ENCODE measurements around the gene PTAFR.

Gene PTAFR

DNA sequence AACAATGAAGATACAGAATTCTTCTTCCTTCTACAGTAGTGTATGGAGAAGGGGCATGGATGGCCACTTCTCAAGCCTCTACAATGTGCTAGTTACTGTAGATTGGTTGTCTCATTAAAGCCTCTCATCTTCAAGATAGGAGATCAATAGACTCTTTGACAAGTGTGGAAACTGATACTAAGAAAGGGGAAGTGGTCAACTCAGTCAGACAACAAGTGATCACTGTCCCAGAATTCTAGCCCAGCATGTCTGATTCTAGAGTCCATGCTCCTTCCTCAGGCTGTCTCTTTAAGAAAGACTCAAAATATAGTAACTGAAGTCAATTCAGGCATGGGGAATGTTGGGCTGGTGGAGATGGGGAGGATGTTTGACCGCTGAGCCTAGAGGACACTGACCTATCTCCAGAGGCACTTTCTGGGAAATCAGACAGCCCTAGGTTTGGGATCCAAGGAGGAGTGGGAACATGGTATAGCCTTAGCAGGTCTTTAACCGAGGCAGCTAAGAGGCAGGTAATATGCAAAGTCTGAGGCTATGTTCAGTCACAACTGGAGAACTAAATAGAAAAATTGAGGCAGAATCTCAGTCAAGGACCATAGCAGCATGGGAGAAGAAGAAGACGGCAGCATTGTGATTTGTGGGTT lies 48.8 kb downstream of the PTAFR start:
- H3K4me2 ChIP-seq (ENCODE audit: low read length), result peak overlapping the region; percentile 64
- H3K27ac ChIP-seq (ENCODE audit: low read depth, low read length), result peak overlapping the region; percentile 82

DNA sequence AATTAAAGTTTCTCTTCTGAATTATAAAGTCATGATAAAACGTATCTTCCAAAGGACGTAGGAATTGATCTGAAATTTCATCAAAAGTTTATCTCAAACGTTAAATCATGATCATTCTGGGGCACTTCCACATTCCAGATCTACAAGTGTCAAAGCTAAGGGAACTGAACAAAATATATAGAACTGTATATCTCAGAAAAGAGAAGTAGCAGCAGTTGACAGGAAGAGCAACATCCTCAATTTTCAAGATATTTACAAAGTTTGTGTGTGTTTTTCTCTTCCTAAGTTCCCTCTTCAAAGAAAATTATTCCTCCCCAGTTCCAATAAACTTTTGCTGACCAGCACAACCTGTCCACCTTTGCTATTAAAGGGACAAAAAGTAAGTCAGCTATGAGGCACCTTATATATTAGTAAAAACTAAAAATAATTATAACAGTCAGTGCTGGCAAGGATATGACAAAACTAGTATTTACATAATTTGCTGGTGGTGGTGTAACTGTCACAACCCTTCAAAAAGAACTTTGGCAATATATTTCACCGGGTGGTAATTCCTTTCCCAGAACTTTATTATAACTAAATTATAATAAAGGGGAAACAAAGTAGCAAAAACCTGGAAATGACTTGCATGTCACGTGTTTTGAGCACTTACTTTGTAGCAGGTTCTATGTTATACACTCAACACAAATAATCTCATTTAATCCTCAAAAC lies 49.6 kb downstream of the PTAFR start:
- H3K27me3 ChIP-seq (ENCODE audit: control insufficient read depth, low read length), result no peaks in the 10 kb centered on the region
- TF ChIP-seq EZH2phosphoT487 (IDR thresholded peaks at IDR 0.05; ENCODE audit: borderline replicate concordance, low read length), result no peak
- TF ChIP-seq, protein P1, sequence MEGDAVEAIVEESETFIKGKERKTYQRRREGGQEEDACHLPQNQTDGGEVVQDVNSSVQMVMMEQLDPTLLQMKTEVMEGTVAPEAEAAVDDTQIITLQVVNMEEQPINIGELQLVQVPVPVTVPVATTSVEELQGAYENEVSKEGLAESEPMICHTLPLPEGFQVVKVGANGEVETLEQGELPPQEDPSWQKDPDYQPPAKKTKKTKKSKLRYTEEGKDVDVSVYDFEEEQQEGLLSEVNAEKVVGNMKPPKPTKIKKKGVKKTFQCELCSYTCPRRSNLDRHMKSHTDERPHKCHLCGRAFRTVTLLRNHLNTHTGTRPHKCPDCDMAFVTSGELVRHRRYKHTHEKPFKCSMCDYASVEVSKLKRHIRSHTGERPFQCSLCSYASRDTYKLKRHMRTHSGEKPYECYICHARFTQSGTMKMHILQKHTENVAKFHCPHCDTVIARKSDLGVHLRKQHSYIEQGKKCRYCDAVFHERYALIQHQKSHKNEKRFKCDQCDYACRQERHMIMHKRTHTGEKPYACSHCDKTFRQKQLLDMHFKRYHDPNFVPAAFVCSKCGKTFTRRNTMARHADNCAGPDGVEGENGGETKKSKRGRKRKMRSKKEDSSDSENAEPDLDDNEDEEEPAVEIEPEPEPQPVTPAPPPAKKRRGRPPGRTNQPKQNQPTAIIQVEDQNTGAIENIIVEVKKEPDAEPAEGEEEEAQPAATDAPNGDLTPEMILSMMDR (IDR thresholded peaks at IDR 0.05; ENCODE audit: low read depth, low read length, poor library complexity, severe bottlenecking), result no peak
- H3F3A ChIP-seq (ENCODE audit: control insufficient read depth, insufficient read depth), result peaks cover 27% of the 10 kb centered on the region
- H3K36me3 ChIP-seq (ENCODE audit: control insufficient read depth, low read length), result no peaks in the 10 kb centered on the region
- H3K4me3 ChIP-seq (ENCODE audit: low read length), result peak overlapping the region; percentile 54
- no peaks in the 10 kb centered on the region for H3K9me3 ChIP-seq (ENCODE audit: control insufficient read depth, insufficient read depth, low read length)
- H3K4me1 ChIP-seq (ENCODE audit: control insufficient read depth, low read length), result peaks cover 66% of the 10 kb centered on the region
- H3K27ac ChIP-seq (ENCODE audit: low read depth, low read length), result peak overlapping the region; percentile 82
- H3K9me2 ChIP-seq (replicated peaks; ENCODE audit: control insufficient read depth, low read length), result no peaks in the 10 kb centered on the region
- H4K20me1 ChIP-seq (ENCODE audit: control insufficient read depth, insufficient read depth, low read depth, low read length), result no peaks in the 10 kb centered on the region
- no peaks in the 10 kb centered on the region for H3K79me2 ChIP-seq (ENCODE audit: control insufficient read depth, low read length)
- H3K4me2 ChIP-seq (ENCODE audit: low read length), result peak overlapping the region; percentile 64

More for the DNA sequence above, 48.8 kb downstream of the PTAFR start:
- Histone ChIP-seq H3K36me3 (ENCODE audit: control insufficient read depth, low read length) (no peaks in the 10 kb centered on the region), H3K4me3 (ENCODE audit: low read length) (peak overlapping the region; percentile 54), H3K9me2 (replicated peaks; ENCODE audit: control insufficient read depth, low read length) (no peaks in the 10 kb centered on the region), H4K20me1 (ENCODE audit: control insufficient read depth, insufficient read depth, low read depth, low read length) (no peaks in the 10 kb centered on the region), H3K27me3 (ENCODE audit: control insufficient read depth, low read length) (no peaks in the 10 kb centered on the region), H3F3A (ENCODE audit: control insufficient read depth, insufficient read depth) (peaks cover 35% of the 10 kb centered on the region), H3K4me1 (ENCODE audit: control insufficient read depth, low read length) (peaks cover 66% of the 10 kb centered on the region), H3K9me3 (ENCODE audit: control insufficient read depth, insufficient read depth, low read length) (no peaks in the 10 kb centered on the region), H3K79me2 (ENCODE audit: control insufficient read depth, low read length) (no peaks in the 10 kb centered on the region)
- TF ChIP-seq EZH2phosphoT487 (IDR thresholded peaks at IDR 0.05; ENCODE audit: borderline replicate concordance, low read length), result no peak

DNA sequence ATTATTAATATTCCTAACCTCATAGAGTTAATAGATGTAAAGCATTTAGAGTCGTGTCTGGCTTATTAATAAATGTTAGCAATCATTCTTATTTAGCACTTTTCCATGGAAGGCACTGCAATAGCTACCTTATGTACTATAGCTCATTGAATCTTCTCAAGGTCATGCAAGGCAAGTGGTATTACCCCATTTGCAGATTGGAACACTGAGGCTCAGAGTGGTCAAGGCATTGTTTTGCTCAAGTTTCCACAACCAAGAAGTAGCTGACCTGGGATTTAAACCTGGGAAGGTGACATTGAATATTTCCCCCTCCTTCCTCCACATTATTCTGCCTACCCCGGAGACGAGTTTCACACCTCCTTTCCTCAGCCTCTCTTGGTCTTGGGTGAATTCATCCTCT lies 50.3 kb downstream of the PTAFR start:
- H3K4me1 ChIP-seq (ENCODE audit: control insufficient read depth, low read length), result peaks cover 66% of the 10 kb centered on the region
- H3K9me3 ChIP-seq (ENCODE audit: control insufficient read depth, insufficient read depth, low read length), result no peaks in the 10 kb centered on the region
- no peaks in the 10 kb centered on the region for H3K79me2 ChIP-seq (ENCODE audit: control insufficient read depth, low read length)
- TF ChIP-seq EZH2phosphoT487 (IDR thresholded peaks at IDR 0.05; ENCODE audit: borderline replicate concordance, low read length), result no peak
- TF ChIP-seq, protein P1 (IDR thresholded peaks at IDR 0.05; ENCODE audit: low read depth, low read length, poor library complexity, severe bottlenecking), result no peak
- H3K4me2 ChIP-seq (ENCODE audit: low read length), result peak overlapping the region; percentile 64
- H3K27me3 ChIP-seq (ENCODE audit: control insufficient read depth, low read length), result no peaks in the 10 kb centered on the region
- no peaks in the 10 kb centered on the region for H3K9me2 ChIP-seq (replicated peaks; ENCODE audit: control insufficient read depth, low read length)
- peaks cover 26% of the 10 kb centered on the region for H3F3A ChIP-seq (ENCODE audit: control insufficient read depth, insufficient read depth)
- no peaks in the 10 kb centered on the region for H3K36me3 ChIP-seq (ENCODE audit: control insufficient read depth, low read length)
- peak overlapping the region; percentile 54 for H3K4me3 ChIP-seq (ENCODE audit: low read length)
- no peaks in the 10 kb centered on the region for H4K20me1 ChIP-seq (ENCODE audit: control insufficient read depth, insufficient read depth, low read depth, low read length)
- H3K27ac ChIP-seq (ENCODE audit: low read depth, low read length), result peak overlapping the region; percentile 82

DNA sequence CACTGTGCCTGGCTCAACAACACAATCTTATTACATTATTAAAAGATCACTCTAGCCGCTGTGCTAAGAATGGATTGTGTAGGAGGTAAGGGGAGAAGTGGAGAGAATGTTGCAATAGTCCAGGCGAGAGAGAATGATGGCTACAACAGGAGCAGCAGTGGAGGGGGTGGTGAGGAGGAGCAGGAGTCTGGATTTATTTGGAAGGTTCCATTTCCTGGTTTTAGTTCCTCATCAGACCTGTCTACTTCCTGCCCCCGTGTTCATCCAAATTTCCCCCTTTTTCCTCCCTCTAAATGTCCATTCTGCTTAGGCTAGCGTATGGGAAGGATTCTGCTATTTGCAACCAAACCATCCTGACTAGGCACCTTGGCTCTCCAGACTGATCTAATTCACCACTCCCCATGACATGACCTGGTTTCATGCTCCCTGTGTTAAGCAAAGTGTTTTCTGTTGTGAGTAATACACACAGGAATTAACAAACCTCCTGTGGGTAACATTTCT lies 53.0 kb downstream of the PTAFR start:
- Histone ChIP-seq H3K9me3 (ENCODE audit: control insufficient read depth, insufficient read depth, low read length) (no peaks in the 10 kb centered on the region), H3K36me3 (ENCODE audit: control insufficient read depth, low read length) (no peaks in the 10 kb centered on the region), H3K27ac (ENCODE audit: low read depth, low read length) (peak overlapping the region; percentile 60), H3K4me2 (ENCODE audit: low read length) (peak overlapping the region; percentile 74), H4K20me1 (ENCODE audit: control insufficient read depth, insufficient read depth, low read depth, low read length) (no peaks in the 10 kb centered on the region), H3K4me1 (ENCODE audit: control insufficient read depth, low read length) (peaks cover 58% of the 10 kb centered on the region), H3K9me2 (replicated peaks; ENCODE audit: control insufficient read depth, low read length) (no peaks in the 10 kb centered on the region), H3K4me3 (ENCODE audit: low read length) (peak overlapping the region; percentile 59), H3K27me3 (ENCODE audit: control insufficient read depth, low read length) (no peaks in the 10 kb centered on the region), H3F3A (ENCODE audit: control insufficient read depth, insufficient read depth) (peaks cover 20% of the 10 kb centered on the region), H3K79me2 (ENCODE audit: control insufficient read depth, low read length) (no peaks in the 10 kb centered on the region)
- TF ChIP-seq EZH2phosphoT487 (IDR thresholded peaks at IDR 0.05; ENCODE audit: borderline replicate concordance, low read length), result no peak
- TF ChIP-seq, protein P1 (IDR thresholded peaks at IDR 0.05; ENCODE audit: low read depth, low read length, poor library complexity, severe bottlenecking), result no peak
